H1 (cell line): ENCODE data around the gene CBLB. TPM values are rescaled to one million over a fixed set of nuclear protein-coding genes. Genes with fewer than 3 reads are reported as not detected.

Experiments used
- CEBPB ChIP-seq: IDR thresholded peaks from 2 replicates; pipeline ENCODE4 v1.6.1; 2012; ENCODE audit warnings: low read depth, low read length
- CHD2 ChIP-seq: IDR thresholded peaks from 2 replicates; pipeline ENCODE4 v1.6.1; 2012; ENCODE audit warnings: low read length, improper control_type of control experiment
- GABPA ChIP-seq: IDR thresholded peaks from 2 replicates; pipeline ENCODE4 v1.6.1; 2011; ENCODE audit warnings: mild to moderate bottlenecking, low read length, moderate library complexity, borderline replicate concordance; ENCODE audit not compliant: insufficient read depth
- TBP ChIP-seq: IDR thresholded peaks from 2 replicates; pipeline ENCODE4 v1.6.1; 2011; ENCODE audit warnings: low read depth, low read length, improper control_type of control experiment
- polyA plus RNA-seq, 7 experiments: library from polyadenylated mRNA; depleted of rRNA in 3 of 7; stranded (reverse) in 5 of 7; unstranded in 2 of 7; fragments of >200 nt in 5 of 7; fragments of 200-250 nt in 2 of 7; gene quantifications; 1 replicate in 5 of 7; 2 replicates in 1 of 7; 4 replicates in 1 of 7; pipeline versions ENCODE4 v1.2.1 to v1.2.3, GENCODE V29; 2011 to 2013; ENCODE audit warnings: missing spikeins in 2 of 7, mixed read lengths in 2 of 7
- total RNA-seq: library from RNA; stranded (reverse); fragmentation: NEBNext Ultra II Directional; extraction: Animal tissue kit (Norgen Biotek cat#: 25700); gene quantifications from 2 replicates; pipeline ENCODE4 v1.2.1, GENCODE V29; 2021

The CBLB gene
- total and polyA plus RNA-seq, 2 of the 8 experiments (the other 6 are each of a cell fraction or from before 2014, with no cell fraction given), result 14.5 to 26.0 TPM

GRCh38 chr3:105907777-105908176 lies 39.0 kb upstream of the CBLB start (continued):
- TF ChIP-seq CHD2 (no peak), GABPA (no peak), CEBPB (no peak), TBP (no peak)
